ENCODE data around the gene HSD11B2.

- TF ChIP-seq ZBTB33 (IDR thresholded peaks at IDR 0.05) = no peak
- TF ChIP-seq NFIC (IDR thresholded peaks at IDR 0.05; ENCODE audit: low read depth, low read length) = no peak
- no peak for TF ChIP-seq CTCF (IDR thresholded peaks at IDR 0.05 in 2 of 3, conservative IDR thresholded peaks at IDR 0.05 in 1 of 3; ENCODE audit: control insufficient read depth in 2 of 3, extremely low read depth in 1 of 3, insufficient read depth in 1 of 3, low read depth in 3 of 3, low read length in 3 of 3)
- no peak for TF ChIP-seq POLR2AphosphoS2 (IDR thresholded peaks at IDR 0.05; ENCODE audit: low read depth, low read length)
- TF ChIP-seq ATF2 (IDR thresholded peaks at IDR 0.05; ENCODE audit: low read length) = no peak
- TF ChIP-seq NFYB (IDR thresholded peaks at IDR 0.05; ENCODE audit: insufficient read depth, low read depth, low read length) = no peak
- TF ChIP-seq POLR2A (IDR thresholded peaks at IDR 0.05; ENCODE audit: low read depth, low read length) = no peak
These were observed 50.8 kb downstream of the HSD11B2 start for GRCh38 chr16:67481561-67482232.
